SK-N-SH treated with all-trans-retinoic acid at 6 μM for 48 hours (cell line): Measurements from ENCODE around the gene COL4A1.

ENCODE experiments used
- ATAC-seq: fragments of 200-7000 bp; cut with Tn5 transposase; 3 replicates; pipeline ENCODE4 v1.9.1; 2020; ENCODE audit warnings: mild to moderate bottlenecking, moderate library complexity
- BACH2 ChIP-seq: fragments of 250-450 bp; sonication (Bioruptor Pico); IDR thresholded peaks from 2 replicates; pipeline ENCODE4 v1.9.0; 2021; ENCODE audit warnings: mild to moderate bottlenecking, borderline replicate concordance
- CREB5 ChIP-seq: fragments of 250-450 bp; sonication (Bioruptor Pico); IDR thresholded peaks from 2 replicates; pipeline ENCODE4 v1.5.1; 2020; ENCODE audit warnings: low read depth, mild to moderate bottlenecking, moderate library complexity
- CSDC2 ChIP-seq: fragments of 250-450 bp; sonication (Bioruptor Pico); IDR thresholded peaks from 2 replicates; pipeline ENCODE4 v1.5.0; 2020; ENCODE audit warnings: mild to moderate bottlenecking, moderate library complexity
- ESRRG ChIP-seq: fragments of 250-450 bp; sonication (Bioruptor Pico); IDR thresholded peaks from 2 replicates; pipeline ENCODE4 v1.6.1; 2021; ENCODE audit warnings: mild to moderate bottlenecking
- GLIS3 ChIP-seq: fragments of 250-450 bp; sonication (Bioruptor Pico); IDR thresholded peaks from 2 replicates; pipeline ENCODE4 v1.5.0; 2020; ENCODE audit warnings: mild to moderate bottlenecking, moderate library complexity
- PPARA ChIP-seq: fragments of 250-450 bp; sonication (Bioruptor Pico); IDR thresholded peaks from 2 replicates; pipeline ENCODE4 v1.5.0; 2020; ENCODE audit warnings: mild to moderate bottlenecking, borderline replicate concordance
- RARB ChIP-seq: fragments of 250-450 bp; sonication (Bioruptor Pico); IDR thresholded peaks from 2 replicates; pipeline ENCODE4 v1.8.0; 2021; ENCODE audit warnings: mild to moderate bottlenecking, moderate library complexity
- SNAI2 ChIP-seq: fragments of 250-450 bp; sonication (Bioruptor Pico); IDR thresholded peaks from 2 replicates; pipeline ENCODE4 v1.5.0; 2020; ENCODE audit warnings: mild to moderate bottlenecking, moderate library complexity
- TOX ChIP-seq: fragments of 250-450 bp; sonication (Bioruptor Pico); IDR thresholded peaks from 2 replicates; pipeline ENCODE4 v1.8.0; 2021; ENCODE audit warnings: mild to moderate bottlenecking, moderate library complexity, borderline replicate concordance
- TSHZ2 ChIP-seq: fragments of 250-450 bp; sonication (Bioruptor Pico); IDR thresholded peaks from 2 replicates; pipeline ENCODE4 v1.5.0; 2020; ENCODE audit warnings: mild to moderate bottlenecking, moderate library complexity
- ZC3H10 ChIP-seq: fragments of 250-450 bp; sonication (Bioruptor Pico); IDR thresholded peaks from 2 replicates; pipeline ENCODE4 v1.5.1; 2021; ENCODE audit warnings: mild to moderate bottlenecking, moderate library complexity
- ZFP3 ChIP-seq: fragments of 250-450 bp; sonication (Bioruptor Pico); IDR thresholded peaks from 2 replicates; pipeline ENCODE4 v1.5.0; 2020; ENCODE audit warnings: mild to moderate bottlenecking, moderate library complexity
- ZFP30 ChIP-seq: fragments of 450-650 bp; formaldehyde crosslinking; IDR thresholded peaks from 2 replicates; pipeline ENCODE4 v1.5.0; 2022; ENCODE audit warnings: mild to moderate bottlenecking, moderate library complexity
- ZNF70 ChIP-seq: fragments of 450-650 bp; formaldehyde crosslinking; IDR thresholded peaks from 2 replicates; pipeline ENCODE4 v1.5.0; 2020; ENCODE audit warnings: mild to moderate bottlenecking, moderate library complexity
- ZNF8 ChIP-seq: fragments of 450-650 bp; formaldehyde crosslinking; IDR thresholded peaks from 2 replicates; pipeline ENCODE4 v1.5.0; 2020; ENCODE audit warnings: mild to moderate bottlenecking, moderate library complexity
- TF ChIP-seq, protein P1 (sequence below): fragments of 250-450 bp; sonication (Bioruptor Pico); IDR thresholded peaks from 2 replicates; pipeline ENCODE4 v1.5.1; 2021; ENCODE audit warnings: mild to moderate bottlenecking, moderate library complexity
- TF ChIP-seq, protein P2 (sequence below): fragments of 250-450 bp; sonication (Bioruptor Pico); IDR thresholded peaks from 2 replicates; pipeline ENCODE4 v1.8.0; 2020; ENCODE audit warnings: mild to moderate bottlenecking, moderate library complexity, borderline replicate concordance
- TF ChIP-seq, protein P3 (sequence below): fragments of 250-450 bp; sonication (Bioruptor Pico); IDR thresholded peaks from 2 replicates; pipeline ENCODE4 v1.8.0; 2021; ENCODE audit warnings: low read depth, mild to moderate bottlenecking, moderate library complexity, borderline replicate concordance

COL4A1 gene

DNA sequence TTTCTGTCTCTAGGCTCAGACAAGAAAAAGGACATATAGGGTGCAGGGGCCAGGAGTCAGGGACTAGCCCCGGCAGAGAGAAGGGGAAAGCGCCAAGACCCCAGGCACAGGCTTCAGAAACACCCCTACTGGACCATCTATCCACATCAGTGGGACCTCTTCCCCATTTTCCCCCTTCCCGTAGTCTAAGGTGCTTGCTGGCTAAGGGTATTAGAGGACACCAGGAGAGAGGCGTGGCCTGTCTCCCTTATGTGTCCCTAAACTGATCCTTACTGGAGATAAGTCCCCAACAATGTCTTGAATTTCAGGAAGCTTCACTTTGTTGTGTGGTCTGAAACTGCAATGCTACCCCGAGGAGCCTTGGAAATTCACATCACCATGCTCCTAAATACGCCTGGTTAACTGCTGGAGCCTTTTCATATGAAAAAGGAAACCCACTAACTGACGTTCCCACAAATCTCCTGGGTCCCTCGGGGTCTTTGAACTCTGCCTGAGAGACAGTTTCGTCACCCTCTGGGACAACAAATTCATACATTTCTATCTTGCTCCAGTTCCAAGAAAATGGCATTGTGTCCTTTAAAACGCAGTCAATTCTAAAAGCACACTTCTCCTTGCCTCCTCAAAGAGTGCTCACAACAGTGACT lies 197.7 kb downstream of the COL4A1 start:
- TF ChIP-seq, protein P1, sequence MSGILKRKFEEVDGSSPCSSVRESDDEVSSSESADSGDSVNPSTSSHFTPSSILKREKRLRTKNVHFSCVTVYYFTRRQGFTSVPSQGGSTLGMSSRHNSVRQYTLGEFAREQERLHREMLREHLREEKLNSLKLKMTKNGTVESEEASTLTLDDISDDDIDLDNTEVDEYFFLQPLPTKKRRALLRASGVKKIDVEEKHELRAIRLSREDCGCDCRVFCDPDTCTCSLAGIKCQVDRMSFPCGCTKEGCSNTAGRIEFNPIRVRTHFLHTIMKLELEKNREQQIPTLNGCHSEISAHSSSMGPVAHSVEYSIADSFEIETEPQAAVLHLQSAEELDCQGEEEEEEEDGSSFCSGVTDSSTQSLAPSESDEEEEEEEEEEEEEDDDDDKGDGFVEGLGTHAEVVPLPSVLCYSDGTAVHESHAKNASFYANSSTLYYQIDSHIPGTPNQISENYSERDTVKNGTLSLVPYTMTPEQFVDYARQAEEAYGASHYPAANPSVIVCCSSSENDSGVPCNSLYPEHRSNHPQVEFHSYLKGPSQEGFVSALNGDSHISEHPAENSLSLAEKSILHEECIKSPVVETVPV, result no peak
- TF ChIP-seq ZC3H10 (CRISPR knock-in tag) (no peak), ESRRG (CRISPR knock-in tag) (no peak), ZFP30 (CRISPR knock-in tag) (no peak), TSHZ2 (CRISPR knock-in tag) (no peak), SNAI2 (CRISPR knock-in tag) (no peak), RARB (CRISPR knock-in tag) (no peak), PPARA (CRISPR knock-in tag) (no peak), GLIS3 (no peak), CREB5 (no peak), ZNF70 (CRISPR knock-in tag) (no peak), BACH2 (CRISPR knock-in tag) (no peak), ZNF8 (CRISPR knock-in tag) (no peak)
- TF ChIP-seq, protein P2, sequence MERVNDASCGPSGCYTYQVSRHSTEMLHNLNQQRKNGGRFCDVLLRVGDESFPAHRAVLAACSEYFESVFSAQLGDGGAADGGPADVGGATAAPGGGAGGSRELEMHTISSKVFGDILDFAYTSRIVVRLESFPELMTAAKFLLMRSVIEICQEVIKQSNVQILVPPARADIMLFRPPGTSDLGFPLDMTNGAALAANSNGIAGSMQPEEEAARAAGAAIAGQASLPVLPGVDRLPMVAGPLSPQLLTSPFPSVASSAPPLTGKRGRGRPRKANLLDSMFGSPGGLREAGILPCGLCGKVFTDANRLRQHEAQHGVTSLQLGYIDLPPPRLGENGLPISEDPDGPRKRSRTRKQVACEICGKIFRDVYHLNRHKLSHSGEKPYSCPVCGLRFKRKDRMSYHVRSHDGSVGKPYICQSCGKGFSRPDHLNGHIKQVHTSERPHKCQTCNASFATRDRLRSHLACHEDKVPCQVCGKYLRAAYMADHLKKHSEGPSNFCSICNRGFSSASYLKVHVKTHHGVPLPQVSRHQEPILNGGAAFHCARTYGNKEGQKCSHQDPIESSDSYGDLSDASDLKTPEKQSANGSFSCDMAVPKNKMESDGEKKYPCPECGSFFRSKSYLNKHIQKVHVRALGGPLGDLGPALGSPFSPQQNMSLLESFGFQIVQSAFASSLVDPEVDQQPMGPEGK (CRISPR knock-in tag), result no peak
- TF ChIP-seq, protein P3, sequence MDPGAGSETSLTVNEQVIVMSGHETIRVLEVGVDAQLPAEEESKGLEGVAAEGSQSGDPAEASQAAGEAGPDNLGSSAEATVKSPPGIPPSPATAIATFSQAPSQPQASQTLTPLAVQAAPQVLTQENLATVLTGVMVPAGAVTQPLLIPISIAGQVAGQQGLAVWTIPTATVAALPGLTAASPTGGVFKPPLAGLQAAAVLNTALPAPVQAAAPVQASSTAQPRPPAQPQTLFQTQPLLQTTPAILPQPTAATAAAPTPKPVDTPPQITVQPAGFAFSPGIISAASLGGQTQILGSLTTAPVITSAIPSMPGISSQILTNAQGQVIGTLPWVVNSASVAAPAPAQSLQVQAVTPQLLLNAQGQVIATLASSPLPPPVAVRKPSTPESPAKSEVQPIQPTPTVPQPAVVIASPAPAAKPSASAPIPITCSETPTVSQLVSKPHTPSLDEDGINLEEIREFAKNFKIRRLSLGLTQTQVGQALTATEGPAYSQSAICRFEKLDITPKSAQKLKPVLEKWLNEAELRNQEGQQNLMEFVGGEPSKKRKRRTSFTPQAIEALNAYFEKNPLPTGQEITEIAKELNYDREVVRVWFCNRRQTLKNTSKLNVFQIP (CRISPR knock-in tag), result no peak
- TF ChIP-seq, all 23 proteins: peak for 0
- ATAC-seq, result peak; percentile 16

DNA sequence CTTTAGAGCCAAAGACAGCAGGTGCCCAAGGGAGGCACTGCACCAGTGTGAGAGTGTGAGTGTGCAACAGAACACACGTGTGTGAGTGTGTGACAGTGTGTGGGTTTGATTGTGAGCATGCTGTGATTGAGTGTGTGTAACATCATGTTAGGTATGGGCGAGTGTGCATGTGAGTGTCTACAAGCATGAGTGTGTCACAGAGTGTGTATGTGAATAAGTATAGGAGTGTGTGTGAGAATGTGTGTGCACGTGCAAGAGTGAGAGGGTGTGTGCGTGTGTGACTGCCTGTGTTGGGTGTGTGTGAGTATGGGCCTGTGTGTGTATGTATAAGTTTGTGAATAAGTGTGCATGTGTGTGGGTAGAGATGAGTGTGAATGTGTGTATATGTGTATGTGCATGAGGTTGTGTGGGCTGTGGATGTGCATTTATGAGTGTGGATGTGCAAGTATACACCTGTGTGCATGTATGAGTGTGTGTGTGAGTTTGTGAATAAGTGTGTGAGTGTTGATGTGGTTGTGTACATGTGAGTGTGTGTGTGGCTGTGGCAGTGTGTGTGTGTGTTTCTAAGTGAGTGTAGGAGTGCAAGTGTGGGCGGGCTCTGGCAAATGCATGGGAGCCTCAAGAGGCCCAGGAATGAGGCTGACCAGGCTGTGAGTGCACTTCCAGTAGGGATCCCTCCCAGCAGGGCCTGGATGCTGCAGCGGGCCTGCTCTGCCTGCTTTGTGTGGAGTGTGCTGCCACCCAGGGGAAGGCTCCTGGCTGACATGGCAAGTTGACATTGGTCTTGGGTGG lies 198.4 kb downstream of the COL4A1 start:
- no peak for TF ChIP-seq TOX (CRISPR knock-in tag)
- TF ChIP-seq ZFP3, result peak; percentile 93
- ATAC-seq, result peak; percentile 92

DNA sequence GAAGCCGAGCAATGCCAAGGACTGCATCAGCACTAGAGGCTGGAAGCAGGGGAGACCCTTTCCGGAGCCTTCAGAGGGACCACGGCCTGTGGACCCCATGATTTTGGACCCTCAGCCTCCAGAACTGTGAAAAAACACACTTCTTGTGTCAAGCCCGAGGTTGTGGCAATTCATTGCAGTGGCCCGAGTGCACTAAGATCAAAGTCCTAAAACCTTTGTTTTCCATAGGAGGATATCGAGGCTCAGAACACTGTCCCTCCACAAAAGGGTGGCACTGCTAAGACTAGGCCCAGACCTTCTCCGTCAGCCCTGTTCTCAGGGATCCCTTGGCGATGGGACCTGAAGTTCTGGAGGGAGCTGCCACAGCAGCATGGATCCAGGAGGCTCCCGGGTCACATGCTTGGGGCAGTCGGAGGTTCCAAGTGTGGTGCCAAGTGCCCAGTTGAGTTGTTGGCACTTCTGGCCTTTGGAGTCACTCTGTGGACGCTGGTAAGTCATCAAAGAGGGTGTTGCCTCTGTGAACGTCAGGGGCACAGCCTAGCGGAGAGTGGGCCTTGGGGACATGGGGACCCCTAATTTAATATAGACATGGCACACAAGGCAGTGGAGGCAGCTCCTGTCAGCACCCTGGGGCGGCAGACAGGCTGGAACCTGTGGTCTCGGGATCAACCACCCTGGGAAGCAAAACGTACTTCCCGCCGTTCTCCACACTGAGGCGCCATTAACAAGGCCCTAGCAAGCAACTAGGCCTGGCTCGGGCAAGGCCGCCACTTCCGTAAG lies 199.2 kb downstream of the COL4A1 start:
- no peak for TF ChIP-seq ZFP3
- TF ChIP-seq, protein P2 (CRISPR knock-in tag), result no peak
- no peak for TF ChIP-seq TOX (CRISPR knock-in tag)
- no peak for TF ChIP-seq SNAI2 (CRISPR knock-in tag)
- TF ChIP-seq CSDC2 (CRISPR knock-in tag), result no peak
- TF ChIP-seq RARB (CRISPR knock-in tag), result no peak
- no peak for TF ChIP-seq GLIS3
- no peak for ATAC-seq
